Measurements from ENCODE around the gene TWSG1.

DNA sequence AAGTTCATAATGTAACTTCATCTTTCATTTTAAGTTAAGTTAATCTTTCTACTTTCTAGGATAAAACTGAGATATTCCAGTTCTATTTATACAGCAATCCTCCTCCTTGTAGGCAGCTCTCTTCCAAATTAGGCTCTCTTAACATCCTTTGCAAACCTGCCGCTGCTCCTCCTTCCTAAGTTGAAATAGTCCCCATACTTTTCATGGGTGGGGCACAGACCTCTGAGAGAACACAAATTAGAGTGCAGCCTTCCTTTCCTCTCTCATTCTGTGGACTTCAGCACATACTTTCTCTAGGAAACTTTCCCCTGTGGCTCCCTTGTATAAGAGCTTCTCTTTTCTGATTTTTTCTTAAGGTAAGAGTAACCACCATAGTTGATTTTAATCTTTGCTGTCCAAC is 28.3 kb downstream of the TWSG1 start:
- TF ChIP-seq POLR2AphosphoS5 (IDR thresholded peaks at IDR 0.05) (no peak), POLR2A (IDR thresholded peaks at IDR 0.05) (no peak)
